GM21390 (cell line): ENCODE measurements around the gene FAM90A1.
"Not testable (repeated sequence)": the region's sequence is repeated elsewhere in the genome, so short reads cannot be mapped to it uniquely, and the experiment has no call there.

Experiments used
- ATAC-seq: cut with Tn5 transposase; IDR thresholded peaks from one replicate; pipeline ENCODE4 v1.9.1; 2021; ENCODE audit not compliant: unreplicated experiment

The FAM90A1 gene

GRCh38 chr12:8233935-8234495, 6.6 kb upstream of the FAM90A1 start:
- ATAC-seq = not testable (repeated sequence)

- not testable (repeated sequence) for ATAC-seq
Observed at GRCh38 chr12:8233300-8233855, 6.0 kb upstream of the FAM90A1 start.

- not testable (repeated sequence) for ATAC-seq
Observed at GRCh38 chr12:8231666-8232608, 4.5 kb upstream of the FAM90A1 start.

- ATAC-seq = not testable (repeated sequence)
Observed at GRCh38 chr12:8231049-8231448, 3.6 kb upstream of the FAM90A1 start.

GRCh38 chr12:8229486-8229885, 2.1 kb upstream of the FAM90A1 start:
- not testable (repeated sequence) for ATAC-seq

- ATAC-seq = not testable (repeated sequence)
Observed at GRCh38 chr12:8228607-8229006, 1.2 kb upstream of the FAM90A1 start.

- not testable (repeated sequence) for ATAC-seq
Observed at GRCh38 chr12:8227732-8228077, 287 bp upstream of the FAM90A1 start.

GRCh38 chr12:8226355-8226754, 1.1 kb downstream of the FAM90A1 start:
- no peak for ATAC-seq

- ATAC-seq = not testable (repeated sequence)
Observed at GRCh38 chr12:8224782-8225181, 2.6 kb downstream of the FAM90A1 start.

GRCh38 chr12:8223646-8224045, 3.8 kb downstream of the FAM90A1 start:
- ATAC-seq = not testable (repeated sequence)

GRCh38 chr12:8222303-8222702, 5.1 kb downstream of the FAM90A1 start:
- not testable (repeated sequence) for ATAC-seq

GRCh38 chr12:8221844-8222243, 5.6 kb downstream of the FAM90A1 start:
- ATAC-seq = not testable (repeated sequence)

- ATAC-seq = not testable (repeated sequence)
Observed at GRCh38 chr12:8221375-8221774, 6.0 kb downstream of the FAM90A1 start.

GRCh38 chr12:8218711-8219382, 8.6 kb downstream of the FAM90A1 start:
- ATAC-seq = not testable (repeated sequence)

- ATAC-seq = not testable (repeated sequence)
Observed at GRCh38 chr12:8197685-8198308, 29.6 kb downstream of the FAM90A1 start.

- ATAC-seq = not testable (repeated sequence)
Observed at GRCh38 chr12:8188088-8188487, 39.3 kb downstream of the FAM90A1 start.

GRCh38 chr12:8184206-8184605, 43.2 kb downstream of the FAM90A1 start:
- ATAC-seq = not testable (repeated sequence)

GRCh38 chr12:8183346-8183745, 44.1 kb downstream of the FAM90A1 start:
- ATAC-seq = not testable (repeated sequence)

GRCh38 chr12:8182923-8183322, 44.5 kb downstream of the FAM90A1 start:
- not testable (repeated sequence) for ATAC-seq

GRCh38 chr12:8181271-8181670, 46.1 kb downstream of the FAM90A1 start:
- not testable (repeated sequence) for ATAC-seq
